DMS153 (cell line): ENCODE measurements around the gene CAPN9.

Experiments used
- DNase-seq: peaks from one replicate; lab custom pipeline; 2025; lab: John Stamatoyannopoulos, UW

CAPN9 gene

DNA sequence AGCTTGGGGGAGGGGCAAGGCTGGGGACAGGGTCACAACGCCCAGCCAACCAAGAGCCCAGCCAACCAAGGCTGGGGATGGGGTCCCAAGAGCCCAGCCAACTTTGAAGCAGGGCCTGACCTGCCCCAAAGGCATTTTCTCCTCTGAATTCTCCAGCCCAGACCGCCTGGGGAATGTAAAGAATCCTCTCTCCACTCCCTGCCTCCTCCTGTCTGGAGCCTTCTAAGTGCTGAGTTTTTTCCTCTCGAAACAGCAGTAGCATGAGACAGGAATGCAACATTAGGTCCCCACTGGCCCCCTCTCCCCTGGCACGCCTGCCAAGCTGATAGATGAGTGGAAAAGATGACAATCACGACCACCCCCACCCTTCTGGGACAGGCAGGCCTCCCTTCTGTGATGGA is 104.1 kb downstream of the CAPN9 start:
- no peak for DNase-seq
